Testis (tissue), 3 donors: ENCODE measurements around the gene SELENOP. TPM values are rescaled to one million over a fixed set of nuclear protein-coding genes. Genes with fewer than 3 reads are reported as not detected.
"Not testable (repeated sequence)": the region's sequence is repeated elsewhere in the genome, so short reads cannot be mapped to it uniquely, and the experiment has no call there.

Experiments used
- DNase-seq: peaks from one replicate; pipeline ENCODE4 v3.0.0-alpha.2; 2019
- H3K27ac ChIP-seq, 2 donors: fragments of 200-600 bp; sonication (generic); one replicate each; pipeline ENCODE4 v1.5.1; 2019
- H3K27me3 ChIP-seq: fragments of 200-600 bp; sonication (generic); one replicate; pipeline ENCODE4 v1.5.1; 2019
- H3K36me3 ChIP-seq: fragments of 200-600 bp; sonication (generic); one replicate; pipeline ENCODE4 v1.5.1; 2017; ENCODE audit warnings: low read depth; ENCODE audit errors: missing control alignments
- H3K4me1 ChIP-seq: fragments of 200-600 bp; sonication (generic); one replicate; pipeline ENCODE4 v1.5.1; 2019
- H3K4me3 ChIP-seq, 2 donors: fragments of 200-600 bp; sonication (generic); one replicate each; pipeline ENCODE4 v1.5.1; 2017 to 2019
- H3K9me3 ChIP-seq: fragments of 200-600 bp; sonication (generic); one replicate; pipeline ENCODE4 v1.5.1; 2017
- POLR2A ChIP-seq: fragments of 450-650 bp; IDR thresholded peaks from one replicate; pipeline ENCODE4 v1.6.1; 2017; ENCODE audit warnings: antibody characterized with exemption, mild to moderate bottlenecking, moderate library complexity
- WGBS, 2 donors: methylation state at CpG; one replicate each; pipeline ENCODE4 v1.1.5; 2018; 5-methylcytosine and 5-hydroxymethylcytosine counted together
- intact Hi-C: fragments of 100-400 bp; cut with DNase I; formaldehyde crosslinking; loops from one replicate; pipeline ENCODE4 v1.15.1; 2023; ENCODE audit warnings: low total_unique reads
- polyA plus RNA-seq: library from polyadenylated mRNA; stranded (reverse); fragments of 350-450 nt; fragmentation: Illumina TruSeq; extraction: RNeasy Lipid Tissue Mini Kit (QIAGEN cat#74804); gene quantifications from one replicate; pipeline ENCODE4 v1.2.3, GENCODE V29; 2014; ENCODE audit warnings: low read depth, low replicate concordance; ENCODE audit not compliant: insufficient read depth
- total RNA-seq, 2 donors: library from RNA; depleted of rRNA; stranded (reverse); fragments of >200 nt; gene quantifications; one replicate each; pipeline ENCODE4 v1.2.3, GENCODE V29; 2016
- TF ChIP-seq, protein P1 (sequence below), 3 experiments: fragments of 450-650 bp in 2 of 3; fragments of 200-600 bp in 1 of 3; sonication (generic) in 1 of 3; IDR thresholded peaks; one replicate each; pipeline ENCODE4 v1.5.1; 2016 to 2019; ENCODE audit warnings: antibody characterized with exemption in 3 of 3, mild to moderate bottlenecking in 2 of 3, moderate library complexity in 1 of 3

SELENOP gene
- total and polyA plus RNA-seq, 3 donors from 2014 or later = 52.1 to 156 (median 125) TPM

DNA sequence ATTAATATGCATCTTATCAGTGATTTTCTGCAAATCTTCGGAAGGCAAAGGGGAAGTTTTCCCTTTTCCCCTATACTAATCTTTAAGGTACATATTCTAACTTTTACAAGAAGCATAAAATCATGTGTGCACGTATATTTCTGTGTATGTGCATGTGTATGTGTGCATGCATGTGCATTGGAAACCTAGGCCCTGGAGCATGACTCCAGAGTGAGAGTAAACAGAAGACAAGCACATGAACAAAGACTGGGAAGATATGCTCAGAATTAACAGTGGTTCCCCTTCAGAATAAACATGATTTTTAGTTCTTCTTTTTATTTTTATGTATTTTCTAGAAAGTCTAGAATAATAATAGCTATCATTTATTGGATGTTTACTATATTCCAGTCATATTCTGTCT lies 10.9 kb upstream of the SELENOP start:
- H3K36me3 ChIP-seq = no peaks in the 10 kb centered on the region
- TF ChIP-seq POLR2A = no peak
- TF ChIP-seq, protein P1, sequence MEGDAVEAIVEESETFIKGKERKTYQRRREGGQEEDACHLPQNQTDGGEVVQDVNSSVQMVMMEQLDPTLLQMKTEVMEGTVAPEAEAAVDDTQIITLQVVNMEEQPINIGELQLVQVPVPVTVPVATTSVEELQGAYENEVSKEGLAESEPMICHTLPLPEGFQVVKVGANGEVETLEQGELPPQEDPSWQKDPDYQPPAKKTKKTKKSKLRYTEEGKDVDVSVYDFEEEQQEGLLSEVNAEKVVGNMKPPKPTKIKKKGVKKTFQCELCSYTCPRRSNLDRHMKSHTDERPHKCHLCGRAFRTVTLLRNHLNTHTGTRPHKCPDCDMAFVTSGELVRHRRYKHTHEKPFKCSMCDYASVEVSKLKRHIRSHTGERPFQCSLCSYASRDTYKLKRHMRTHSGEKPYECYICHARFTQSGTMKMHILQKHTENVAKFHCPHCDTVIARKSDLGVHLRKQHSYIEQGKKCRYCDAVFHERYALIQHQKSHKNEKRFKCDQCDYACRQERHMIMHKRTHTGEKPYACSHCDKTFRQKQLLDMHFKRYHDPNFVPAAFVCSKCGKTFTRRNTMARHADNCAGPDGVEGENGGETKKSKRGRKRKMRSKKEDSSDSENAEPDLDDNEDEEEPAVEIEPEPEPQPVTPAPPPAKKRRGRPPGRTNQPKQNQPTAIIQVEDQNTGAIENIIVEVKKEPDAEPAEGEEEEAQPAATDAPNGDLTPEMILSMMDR (IDR thresholded peaks at IDR 0.05) = no peak
- DNase-seq = no peak
- H3K27ac ChIP-seq = no peak overlapping the region
- no peaks in the 10 kb centered on the region for H3K4me1 ChIP-seq
- no peaks in the 10 kb centered on the region for H3K9me3 ChIP-seq
- 77 to 93% methylated on average over 2 of the region's 2 CpGs for WGBS, 2 donors
- no peak overlapping the region for H3K4me3 ChIP-seq
- no peaks in the 10 kb centered on the region for H3K27me3 ChIP-seq
- intact Hi-C loops = no loop called here

DNA sequence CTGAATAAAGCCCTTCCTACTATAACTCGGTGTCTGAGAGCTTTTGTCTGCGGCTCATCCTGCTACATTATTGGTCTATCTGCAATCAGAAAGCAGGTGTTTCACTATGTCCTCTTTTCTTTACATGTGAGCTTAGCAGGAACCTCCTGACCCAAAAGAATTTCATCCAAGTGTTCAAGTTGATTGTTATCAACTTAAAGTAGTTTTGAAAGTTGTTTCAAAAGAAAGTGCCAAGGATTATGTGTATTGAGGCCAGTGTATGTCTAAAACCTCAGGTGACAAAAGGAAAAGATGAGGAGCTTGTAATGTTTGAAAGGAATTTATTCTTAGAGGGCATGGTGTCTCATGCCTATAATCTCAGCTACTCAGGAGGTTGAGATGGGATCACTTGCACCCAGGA lies 8.1 kb upstream of the SELENOP start:
- Histone ChIP-seq H3K36me3 (no peaks in the 10 kb centered on the region), H3K4me1 (no peaks in the 10 kb centered on the region), H3K4me3 (no peak overlapping the region), H3K9me3 (no peaks in the 10 kb centered on the region), H3K27ac (no peak overlapping the region), H3K27me3 (no peaks in the 10 kb centered on the region)
- WGBS, 2 donors = 73 to 95% methylated on average over 2 of the region's 2 CpGs
- TF ChIP-seq POLR2A = no peak
- TF ChIP-seq, protein P1 (IDR thresholded peaks at IDR 0.05) = no peak
- no peak for DNase-seq
- intact Hi-C loops = no loop called here

DNA sequence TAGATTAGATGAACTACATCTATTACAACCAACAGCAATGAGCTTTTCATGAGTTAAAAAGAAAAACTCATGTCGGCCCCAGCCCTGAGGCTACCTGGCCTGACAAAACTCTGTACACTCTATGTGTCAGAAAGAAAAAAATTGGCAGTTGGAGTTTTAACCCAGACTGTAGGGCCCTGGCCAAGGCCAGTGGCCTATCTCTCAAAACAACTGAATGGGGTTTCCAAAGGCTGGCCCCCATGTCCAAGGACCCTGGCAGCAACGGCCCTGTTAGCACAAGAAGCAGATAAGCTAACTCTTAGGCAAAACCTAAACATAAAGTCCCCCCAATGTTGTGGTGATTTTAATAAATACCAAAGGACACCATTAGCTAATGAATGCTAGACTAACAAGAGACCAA lies 4.9 kb upstream of the SELENOP start:
- 77 to 82% methylated on average over 2 of the region's 2 CpGs for WGBS, 2 donors
- H3K36me3 ChIP-seq, intact Hi-C loops, H3K4me1 ChIP-seq, H3K4me3 ChIP-seq, H3K27me3 ChIP-seq, H3K27ac ChIP-seq, H3K9me3 ChIP-seq, DNase-seq: not testable (repeated sequence)

DNA sequence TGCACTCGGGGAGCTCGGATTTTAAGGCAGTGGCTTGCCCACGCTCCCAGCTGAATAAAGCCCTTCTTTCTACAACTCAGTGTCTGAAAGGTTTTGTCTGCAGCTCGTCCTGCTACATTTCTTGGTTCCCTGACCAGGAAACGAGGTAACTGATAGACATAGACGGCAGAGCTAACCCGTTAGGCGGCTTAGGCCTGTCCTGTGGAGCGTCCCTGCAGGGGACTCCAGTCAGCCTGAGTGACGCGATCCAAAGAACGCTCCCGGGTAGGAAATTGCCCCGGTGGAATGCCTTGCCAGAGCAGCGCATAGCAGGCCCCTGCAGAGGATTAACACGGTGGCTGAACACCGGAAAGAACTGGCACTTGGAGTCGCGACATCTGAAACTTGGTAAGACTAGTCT lies 1.8 kb upstream of the SELENOP start:
- no peak for TF ChIP-seq POLR2A
- TF ChIP-seq, protein P1 (IDR thresholded peaks at IDR 0.05) = no peak
- Histone ChIP-seq H3K27ac (no peak overlapping the region), H3K27me3 (no peaks in the 10 kb centered on the region), H3K4me1 (peaks cover 4% of the 10 kb centered on the region), H3K36me3 (no peaks in the 10 kb centered on the region), H3K4me3 (no peak overlapping the region), H3K9me3 (no peaks in the 10 kb centered on the region)
- intact Hi-C loops = no loop called here
- DNase-seq = no peak
- 90 to 94% methylated on average over 18 to 19 of the region's 19 CpGs for WGBS, 2 donors

DNA sequence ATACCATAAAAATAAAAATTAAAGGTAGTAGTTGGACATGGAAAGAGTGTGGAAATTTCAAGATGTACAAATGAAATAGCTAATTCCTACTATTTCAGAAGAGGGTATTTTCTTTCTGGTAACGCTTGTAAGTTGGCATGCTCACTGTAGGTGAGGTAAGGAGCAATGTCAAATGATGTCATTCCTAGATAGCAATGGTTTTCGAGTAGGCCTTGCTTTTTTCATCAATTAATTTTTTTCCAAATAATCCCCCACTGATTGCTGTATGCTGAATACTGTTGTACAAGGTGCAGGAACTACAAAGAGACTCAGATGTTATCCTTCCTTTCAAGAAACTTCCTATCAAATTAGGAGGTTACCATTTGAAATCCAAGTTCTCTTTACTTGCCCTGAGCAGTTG lies 928 bp upstream of the SELENOP start:
- 73 to 82% methylated on average over 2 of the region's 2 CpGs for WGBS, 2 donors
- peak overlapping the region; percentile 67 to 84 for H3K27ac ChIP-seq
- no peaks in the 10 kb centered on the region for H3K9me3 ChIP-seq
- H3K4me3 ChIP-seq = no peak overlapping the region
- peaks cover 4% of the 10 kb centered on the region for H3K4me1 ChIP-seq
- TF ChIP-seq POLR2A = no peak
- TF ChIP-seq, protein P1 (IDR thresholded peaks at IDR 0.05) = no peak
- DNase-seq = no peak
- intact Hi-C loops = no loop called here
- no peaks in the 10 kb centered on the region for H3K36me3 ChIP-seq
- H3K27me3 ChIP-seq = no peaks in the 10 kb centered on the region
